Sigmoid colon (tissue), 3 donors: ENCODE data around the gene SLC26A3.

ENCODE experiments used
- POLR2A ChIP-seq, 2 donors: fragments of 450-650 bp; IDR thresholded peaks; one replicate each; pipeline ENCODE4 v1.6.1; 2016; ENCODE audit warnings: antibody characterized with exemption in 2 of 2, mild to moderate bottlenecking in 2 of 2, moderate library complexity in 2 of 2
- TF ChIP-seq, protein P1 (sequence below), 4 experiments: fragments of 450-650 bp in 3 of 4; fragments of 200-600 bp in 1 of 4; IDR thresholded peaks; one replicate each; pipeline ENCODE4 v1.5.1; 2016 to 2019; ENCODE audit warnings: antibody characterized with exemption in 4 of 4, mild to moderate bottlenecking in 3 of 4, moderate library complexity in 2 of 4

DNA sequence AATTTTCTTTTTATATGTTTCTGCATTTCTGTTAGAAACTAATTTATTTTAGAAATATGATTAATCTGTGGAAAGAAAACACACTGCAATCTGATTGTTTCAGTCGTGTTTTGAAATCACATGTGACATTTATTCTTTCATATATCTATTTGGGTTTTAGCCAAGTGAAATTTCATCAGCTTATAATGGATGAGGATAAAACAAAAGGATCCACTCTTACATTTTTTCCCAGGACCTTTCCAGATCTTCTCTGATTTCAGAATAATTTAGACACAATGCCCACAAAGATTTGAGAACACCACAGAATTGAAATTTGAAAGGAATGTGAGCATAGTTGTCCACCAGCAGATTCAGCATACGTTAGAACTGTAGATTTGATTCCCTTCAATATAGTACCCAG is 30.0 kb downstream of the SLC26A3 start:
- TF ChIP-seq, protein P1, sequence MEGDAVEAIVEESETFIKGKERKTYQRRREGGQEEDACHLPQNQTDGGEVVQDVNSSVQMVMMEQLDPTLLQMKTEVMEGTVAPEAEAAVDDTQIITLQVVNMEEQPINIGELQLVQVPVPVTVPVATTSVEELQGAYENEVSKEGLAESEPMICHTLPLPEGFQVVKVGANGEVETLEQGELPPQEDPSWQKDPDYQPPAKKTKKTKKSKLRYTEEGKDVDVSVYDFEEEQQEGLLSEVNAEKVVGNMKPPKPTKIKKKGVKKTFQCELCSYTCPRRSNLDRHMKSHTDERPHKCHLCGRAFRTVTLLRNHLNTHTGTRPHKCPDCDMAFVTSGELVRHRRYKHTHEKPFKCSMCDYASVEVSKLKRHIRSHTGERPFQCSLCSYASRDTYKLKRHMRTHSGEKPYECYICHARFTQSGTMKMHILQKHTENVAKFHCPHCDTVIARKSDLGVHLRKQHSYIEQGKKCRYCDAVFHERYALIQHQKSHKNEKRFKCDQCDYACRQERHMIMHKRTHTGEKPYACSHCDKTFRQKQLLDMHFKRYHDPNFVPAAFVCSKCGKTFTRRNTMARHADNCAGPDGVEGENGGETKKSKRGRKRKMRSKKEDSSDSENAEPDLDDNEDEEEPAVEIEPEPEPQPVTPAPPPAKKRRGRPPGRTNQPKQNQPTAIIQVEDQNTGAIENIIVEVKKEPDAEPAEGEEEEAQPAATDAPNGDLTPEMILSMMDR (IDR thresholded peaks at IDR 0.05): no peak
- TF ChIP-seq POLR2A (IDR thresholded peaks at IDR 0.05): no peak
